SK-N-SH treated with all-trans-retinoic acid at 6 μM for 48 hours (cell line): Measurements from ENCODE around the gene HP1BP3.

Experiments used
- ATAC-seq: fragments of 200-7000 bp; cut with Tn5 transposase; 3 replicates; pipeline ENCODE4 v1.9.1; 2020; ENCODE audit warnings: mild to moderate bottlenecking, moderate library complexity
- ARNTL ChIP-seq: fragments of 450-650 bp; formaldehyde crosslinking; IDR thresholded peaks from 2 replicates; pipeline ENCODE4 v1.5.0; 2020; ENCODE audit warnings: low read depth, mild to moderate bottlenecking, moderate library complexity, borderline replicate concordance
- BACH2 ChIP-seq: fragments of 250-450 bp; sonication (Bioruptor Pico); IDR thresholded peaks from 2 replicates; pipeline ENCODE4 v1.9.0; 2021; ENCODE audit warnings: mild to moderate bottlenecking, borderline replicate concordance
- CREB5 ChIP-seq: fragments of 250-450 bp; sonication (Bioruptor Pico); IDR thresholded peaks from 2 replicates; pipeline ENCODE4 v1.5.1; 2020; ENCODE audit warnings: low read depth, mild to moderate bottlenecking, moderate library complexity
- CSDC2 ChIP-seq: fragments of 250-450 bp; sonication (Bioruptor Pico); IDR thresholded peaks from 2 replicates; pipeline ENCODE4 v1.5.0; 2020; ENCODE audit warnings: mild to moderate bottlenecking, moderate library complexity
- CSRNP3 ChIP-seq: fragments of 250-450 bp; sonication (Bioruptor Pico); IDR thresholded peaks from 2 replicates; pipeline ENCODE4 v1.5.1; 2021; ENCODE audit warnings: mild to moderate bottlenecking, moderate library complexity
- ESRRG ChIP-seq: fragments of 250-450 bp; sonication (Bioruptor Pico); IDR thresholded peaks from 2 replicates; pipeline ENCODE4 v1.6.1; 2021; ENCODE audit warnings: mild to moderate bottlenecking
- GLIS3 ChIP-seq: fragments of 250-450 bp; sonication (Bioruptor Pico); IDR thresholded peaks from 2 replicates; pipeline ENCODE4 v1.5.0; 2020; ENCODE audit warnings: mild to moderate bottlenecking, moderate library complexity
- OSR1 ChIP-seq: fragments of 250-450 bp; sonication (Bioruptor Pico); IDR thresholded peaks from 2 replicates; pipeline ENCODE4 v1.8.0; 2022; ENCODE audit warnings: moderate library complexity, mild to moderate bottlenecking, inconsistent platforms
- PATZ1 ChIP-seq: fragments of 250-450 bp; sonication (Bioruptor Pico); IDR thresholded peaks from 2 replicates; pipeline ENCODE4 v1.8.0; 2020; ENCODE audit warnings: mild to moderate bottlenecking, moderate library complexity, borderline replicate concordance
- PPARA ChIP-seq: fragments of 250-450 bp; sonication (Bioruptor Pico); IDR thresholded peaks from 2 replicates; pipeline ENCODE4 v1.5.0; 2020; ENCODE audit warnings: mild to moderate bottlenecking, borderline replicate concordance
- SNAI2 ChIP-seq: fragments of 250-450 bp; sonication (Bioruptor Pico); IDR thresholded peaks from 2 replicates; pipeline ENCODE4 v1.5.0; 2020; ENCODE audit warnings: mild to moderate bottlenecking, moderate library complexity
- TCF4 ChIP-seq: fragments of 250-450 bp; sonication (Bioruptor Pico); IDR thresholded peaks from 2 replicates; pipeline ENCODE4 v1.8.0; 2021; ENCODE audit warnings: mild to moderate bottlenecking, moderate library complexity, borderline replicate concordance
- TOX ChIP-seq: fragments of 250-450 bp; sonication (Bioruptor Pico); IDR thresholded peaks from 2 replicates; pipeline ENCODE4 v1.8.0; 2021; ENCODE audit warnings: mild to moderate bottlenecking, moderate library complexity, borderline replicate concordance
- TSHZ2 ChIP-seq: fragments of 250-450 bp; sonication (Bioruptor Pico); IDR thresholded peaks from 2 replicates; pipeline ENCODE4 v1.5.0; 2020; ENCODE audit warnings: mild to moderate bottlenecking, moderate library complexity
- ZC3H10 ChIP-seq: fragments of 250-450 bp; sonication (Bioruptor Pico); IDR thresholded peaks from 2 replicates; pipeline ENCODE4 v1.5.1; 2021; ENCODE audit warnings: mild to moderate bottlenecking, moderate library complexity
- ZFP3 ChIP-seq: fragments of 250-450 bp; sonication (Bioruptor Pico); IDR thresholded peaks from 2 replicates; pipeline ENCODE4 v1.5.0; 2020; ENCODE audit warnings: mild to moderate bottlenecking, moderate library complexity
- ZFP30 ChIP-seq: fragments of 450-650 bp; formaldehyde crosslinking; IDR thresholded peaks from 2 replicates; pipeline ENCODE4 v1.5.0; 2022; ENCODE audit warnings: mild to moderate bottlenecking, moderate library complexity
- ZNF565 ChIP-seq: fragments of 450-650 bp; formaldehyde crosslinking; conservative IDR thresholded peaks from 2 replicates; pipeline ENCODE4 v1.5.0; 2020; ENCODE audit warnings: low read depth, mild to moderate bottlenecking, moderate library complexity
- ZNF70 ChIP-seq: fragments of 450-650 bp; formaldehyde crosslinking; IDR thresholded peaks from 2 replicates; pipeline ENCODE4 v1.5.0; 2020; ENCODE audit warnings: mild to moderate bottlenecking, moderate library complexity
- ZNF8 ChIP-seq: fragments of 450-650 bp; formaldehyde crosslinking; IDR thresholded peaks from 2 replicates; pipeline ENCODE4 v1.5.0; 2020; ENCODE audit warnings: mild to moderate bottlenecking, moderate library complexity

Gene HP1BP3

GRCh38 chr1:20697563-20697962, 89.5 kb downstream of the HP1BP3 start (continued):
- TF ChIP-seq TSHZ2, result no peak
- no peak for TF ChIP-seq CSDC2
- TF ChIP-seq CREB5 (CRISPR knock-in tag), result no peak
- no peak for TF ChIP-seq ARNTL
- TF ChIP-seq TCF4 (CRISPR knock-in tag), result no peak

GRCh38 chr1:20696397-20697333, 90.4 kb downstream of the HP1BP3 start:
- peak; percentile 95 for ATAC-seq
- 0 out of 2 replicates have a peak, but pooled peaks have one; percentile 25 for TF ChIP-seq ZFP3 (CRISPR knock-in tag)
- no peak for TF ChIP-seq GLIS3 (CRISPR knock-in tag)
- TF ChIP-seq OSR1 (CRISPR knock-in tag), result no peak
- 0 out of 2 replicates have a peak, but pooled peaks have one; percentile 43 for TF ChIP-seq TSHZ2
- TF ChIP-seq, all 23 proteins: peak for 2

GRCh38 chr1:20695515-20695914, 91.6 kb downstream of the HP1BP3 start:
- no peak for ATAC-seq
- TF ChIP-seq ZNF8, result no peak

- TF ChIP-seq ESRRG (CRISPR knock-in tag), result no peak
- TF ChIP-seq ZNF565 (CRISPR knock-in tag), result no peak
- no peak for TF ChIP-seq ZFP30 (CRISPR knock-in tag)
- TF ChIP-seq CSDC2, result no peak
- TF ChIP-seq ZC3H10, result no peak
- no peak for TF ChIP-seq TOX (CRISPR knock-in tag)
- no peak for TF ChIP-seq TCF4 (CRISPR knock-in tag)
- TF ChIP-seq ZNF70 (CRISPR knock-in tag), result no peak
- TF ChIP-seq CSRNP3 (CRISPR knock-in tag), result no peak
- TF ChIP-seq ZNF8, result no peak
- TF ChIP-seq PPARA (CRISPR knock-in tag), result no peak
- TF ChIP-seq BACH2 (CRISPR knock-in tag), result no peak
- no peak for TF ChIP-seq OSR1 (CRISPR knock-in tag)
- TF ChIP-seq SNAI2 (CRISPR knock-in tag), result no peak
- TF ChIP-seq PATZ1 (CRISPR knock-in tag), result no peak
- no peak for TF ChIP-seq GLIS3 (CRISPR knock-in tag)
- ATAC-seq, result no peak
Observed at GRCh38 chr1:20693623-20694022, 93.5 kb downstream of the HP1BP3 start.
